ENCODE measurements around the gene SKIL. TPM values are rescaled to one million over a fixed set of nuclear protein-coding genes. Genes with fewer than 3 reads are reported as not detected.
"Not testable (repeated sequence)": the region's sequence is repeated elsewhere in the genome, so short reads cannot be mapped to it uniquely, and the experiment has no call there.

SKIL gene
- total RNA-seq, 1 donor from 2014 or later: 98.0 TPM

DNA sequence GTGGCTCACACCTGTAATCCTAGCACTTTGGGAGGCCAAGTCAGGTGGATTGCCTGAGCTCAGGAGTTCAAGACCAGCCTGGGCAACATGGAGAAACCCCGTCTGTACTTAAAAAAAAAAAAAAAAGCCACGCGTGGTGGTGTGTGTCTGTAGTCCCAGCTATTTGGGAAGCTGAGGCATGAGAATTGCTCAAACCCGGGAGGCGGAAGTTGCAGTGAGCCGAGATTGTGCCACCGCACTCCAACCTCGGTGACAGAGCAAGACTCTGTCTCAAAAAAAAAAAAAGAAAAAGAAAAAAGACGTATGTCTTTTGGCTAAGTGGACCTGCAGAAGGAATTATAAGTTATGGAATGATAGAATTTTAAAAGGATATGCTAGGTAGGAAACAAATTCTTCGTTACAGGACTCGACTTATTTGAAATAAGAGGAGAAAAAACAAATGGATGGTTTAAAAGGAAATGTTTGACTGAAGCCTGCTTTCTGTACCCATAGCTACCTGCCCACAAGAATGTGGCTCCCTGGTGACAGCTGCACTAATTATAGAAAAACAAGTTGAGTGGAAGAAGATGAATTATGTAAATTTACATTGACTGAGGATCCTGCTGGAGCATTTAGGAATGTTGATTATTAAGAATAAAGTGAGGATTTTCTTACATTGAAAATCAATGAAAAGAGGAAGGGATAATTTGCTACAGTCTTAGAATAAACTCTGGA lies 36.0 kb upstream of the SKIL start:
- H3K27me3 Mint-ChIP-seq: no peaks in the 10 kb centered on the region
- H3K9me3 Mint-ChIP-seq (ENCODE audit: low read depth): peaks cover under 1% of the 10 kb centered on the region
- H3K4me1 Mint-ChIP-seq (ENCODE audit: low read depth): peaks cover 46% of the 10 kb centered on the region

DNA sequence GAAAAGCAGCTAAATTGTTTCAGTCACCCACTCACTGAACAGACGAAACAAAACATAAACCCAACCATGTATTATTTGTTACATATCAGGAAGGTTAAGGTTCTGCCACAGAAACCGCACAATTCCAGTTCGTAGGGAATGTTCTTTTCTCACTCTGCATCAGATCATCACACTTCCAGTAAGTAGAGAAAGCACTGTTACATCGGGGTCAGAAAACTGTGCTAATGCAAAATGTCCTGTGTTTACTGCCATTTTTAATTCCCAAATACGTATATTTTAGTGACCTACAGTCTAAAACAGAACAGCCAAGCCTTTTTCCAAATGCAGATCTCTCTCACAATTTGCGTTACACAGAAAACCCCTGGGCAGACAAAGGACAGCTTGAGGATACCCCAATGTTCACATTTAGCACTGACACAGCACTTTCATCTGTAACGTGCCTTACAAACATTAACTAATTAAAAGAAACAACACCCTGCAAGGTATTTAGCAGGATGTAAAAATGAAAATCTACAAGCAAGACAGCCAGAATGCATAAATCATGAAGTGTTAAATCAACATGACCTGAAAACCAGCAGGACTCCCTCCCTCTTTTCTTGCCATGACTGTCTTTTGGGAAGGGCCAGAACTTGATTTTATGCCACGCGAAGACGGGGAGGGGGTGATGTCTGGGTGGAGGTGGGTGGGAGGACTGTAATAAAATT lies 34.8 kb upstream of the SKIL start:
- DNase-seq (ENCODE audit: low spot score, unreplicated experiment): no peak
- TF ChIP-seq, protein P1, sequence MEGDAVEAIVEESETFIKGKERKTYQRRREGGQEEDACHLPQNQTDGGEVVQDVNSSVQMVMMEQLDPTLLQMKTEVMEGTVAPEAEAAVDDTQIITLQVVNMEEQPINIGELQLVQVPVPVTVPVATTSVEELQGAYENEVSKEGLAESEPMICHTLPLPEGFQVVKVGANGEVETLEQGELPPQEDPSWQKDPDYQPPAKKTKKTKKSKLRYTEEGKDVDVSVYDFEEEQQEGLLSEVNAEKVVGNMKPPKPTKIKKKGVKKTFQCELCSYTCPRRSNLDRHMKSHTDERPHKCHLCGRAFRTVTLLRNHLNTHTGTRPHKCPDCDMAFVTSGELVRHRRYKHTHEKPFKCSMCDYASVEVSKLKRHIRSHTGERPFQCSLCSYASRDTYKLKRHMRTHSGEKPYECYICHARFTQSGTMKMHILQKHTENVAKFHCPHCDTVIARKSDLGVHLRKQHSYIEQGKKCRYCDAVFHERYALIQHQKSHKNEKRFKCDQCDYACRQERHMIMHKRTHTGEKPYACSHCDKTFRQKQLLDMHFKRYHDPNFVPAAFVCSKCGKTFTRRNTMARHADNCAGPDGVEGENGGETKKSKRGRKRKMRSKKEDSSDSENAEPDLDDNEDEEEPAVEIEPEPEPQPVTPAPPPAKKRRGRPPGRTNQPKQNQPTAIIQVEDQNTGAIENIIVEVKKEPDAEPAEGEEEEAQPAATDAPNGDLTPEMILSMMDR (IDR thresholded peaks at IDR 0.05; ENCODE audit: unreplicated experiment): no peak
- Mint-ChIP-seq H3K9me3 (ENCODE audit: low read depth) (peaks cover 5% of the 10 kb centered on the region), H3K27me3 (no peaks in the 10 kb centered on the region), H3K4me1 (ENCODE audit: low read depth) (peaks cover 45% of the 10 kb centered on the region), H3K27ac (peak overlapping the region; percentile 93), H3K4me3 (ENCODE audit: low read depth) (no peak overlapping the region), H3K36me3 (ENCODE audit: insufficient read depth) (peaks cover 4% of the 10 kb centered on the region)

More for the DNA sequence above, 36.0 kb upstream of the SKIL start:
- peak overlapping the region; percentile 93 for H3K27ac Mint-ChIP-seq
- DNase-seq (ENCODE audit: low spot score, unreplicated experiment): no peak
- H3K36me3 Mint-ChIP-seq (ENCODE audit: insufficient read depth): peaks cover 2% of the 10 kb centered on the region
- TF ChIP-seq, protein P1 (IDR thresholded peaks at IDR 0.05; ENCODE audit: unreplicated experiment): no peak
- no peak overlapping the region for H3K4me3 Mint-ChIP-seq (ENCODE audit: low read depth)

DNA sequence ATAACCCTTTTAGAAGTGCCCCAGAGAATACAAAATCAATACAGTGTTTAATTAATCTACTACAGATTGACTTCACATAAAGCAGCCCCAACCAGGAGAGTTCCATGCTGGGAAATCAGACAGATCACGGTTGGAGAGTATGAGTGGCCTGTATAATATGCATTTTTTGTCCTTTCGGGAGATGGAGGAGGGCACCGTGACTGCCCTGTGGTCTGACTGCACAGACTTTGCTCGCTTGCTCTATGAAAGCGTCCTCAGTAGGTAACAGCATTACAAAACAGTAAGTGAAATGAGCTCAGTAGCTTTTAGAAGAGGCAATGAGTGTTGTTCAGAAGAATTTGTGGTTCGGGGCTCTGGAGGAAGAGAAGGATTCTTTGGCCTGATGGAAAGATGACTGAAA lies 34.2 kb upstream of the SKIL start:
- Mint-ChIP-seq H3K4me3 (ENCODE audit: low read depth) (no peak overlapping the region), H3K9me3 (ENCODE audit: low read depth) (peaks cover 7% of the 10 kb centered on the region), H3K27me3 (no peaks in the 10 kb centered on the region), H3K36me3 (ENCODE audit: insufficient read depth) (peaks cover 5% of the 10 kb centered on the region), H3K27ac (peak overlapping the region; percentile 93), H3K4me1 (ENCODE audit: low read depth) (peaks cover 41% of the 10 kb centered on the region)
- TF ChIP-seq, protein P1 (IDR thresholded peaks at IDR 0.05; ENCODE audit: unreplicated experiment): no peak
- no peak for DNase-seq (ENCODE audit: low spot score, unreplicated experiment)

DNA sequence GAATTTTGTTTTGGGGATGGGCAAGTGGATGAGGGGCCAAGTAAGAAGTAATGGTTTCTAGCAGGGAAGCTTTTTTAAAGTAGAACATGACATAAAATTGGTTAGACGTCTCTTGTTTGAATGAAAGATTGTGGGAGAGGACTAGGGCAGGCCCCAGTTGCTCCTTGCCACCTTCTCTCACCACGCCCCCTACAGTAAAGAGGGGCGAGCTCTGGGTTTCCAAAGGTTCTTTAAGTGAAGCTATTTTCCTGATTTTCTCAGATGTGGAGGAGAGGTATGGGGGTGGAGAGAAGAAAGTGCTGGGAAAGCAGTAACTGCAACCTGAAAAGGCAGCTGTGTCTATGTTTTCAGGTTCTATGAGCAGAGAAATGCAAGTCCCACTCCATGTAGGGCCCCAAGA lies 32.6 kb upstream of the SKIL start:
- Mint-ChIP-seq H3K4me3 (ENCODE audit: low read depth) (no peak overlapping the region), H3K9me3 (ENCODE audit: low read depth) (peaks cover 9% of the 10 kb centered on the region), H3K36me3 (ENCODE audit: insufficient read depth) (peaks cover 7% of the 10 kb centered on the region), H3K27me3 (no peaks in the 10 kb centered on the region), H3K27ac (no peak overlapping the region), H3K4me1 (ENCODE audit: low read depth) (peaks cover 35% of the 10 kb centered on the region)
- no peak for DNase-seq (ENCODE audit: low spot score, unreplicated experiment)
- TF ChIP-seq, protein P1 (IDR thresholded peaks at IDR 0.05; ENCODE audit: unreplicated experiment): no peak

DNA sequence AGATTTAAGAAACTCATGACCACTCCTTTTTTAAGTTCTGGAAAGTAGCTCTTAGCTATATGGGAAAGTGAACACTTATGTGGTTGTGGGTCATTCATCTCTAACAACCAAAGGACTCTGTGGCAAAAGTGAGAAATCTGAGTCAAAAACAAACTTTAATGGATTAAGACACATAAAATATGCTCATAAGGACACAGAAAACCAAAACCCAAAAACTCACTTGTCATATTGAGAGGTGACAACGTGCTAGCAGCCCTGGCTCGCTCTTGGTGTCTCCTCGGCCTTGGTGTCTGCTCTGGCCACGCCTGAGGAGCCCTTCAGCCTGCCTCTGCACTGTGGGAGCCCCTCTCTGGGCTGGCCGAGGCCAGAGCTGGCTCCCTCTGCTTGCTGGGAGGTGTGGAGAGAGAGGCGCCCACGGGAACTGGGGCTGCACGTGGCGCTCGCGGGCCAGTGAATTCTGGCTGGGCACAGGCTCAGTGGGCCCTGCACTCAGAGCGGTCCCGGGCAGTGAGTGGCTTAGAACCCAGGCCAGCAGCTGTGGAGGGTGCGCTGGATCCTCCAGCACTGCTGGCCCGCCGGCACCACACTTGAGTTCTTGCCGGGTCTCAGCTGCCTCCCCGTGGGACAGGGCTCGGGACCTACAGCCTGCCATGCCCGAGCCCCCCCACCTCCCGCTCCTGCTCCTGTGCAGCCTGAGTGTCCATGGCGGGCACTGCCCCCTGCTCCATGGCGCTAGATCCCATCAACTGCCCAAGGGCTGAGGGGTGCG lies 30.3 kb upstream of the SKIL start:
- Mint-ChIP-seq H3K27ac (no peak overlapping the region), H3K27me3 (no peaks in the 10 kb centered on the region), H3K36me3 (ENCODE audit: insufficient read depth) (peaks cover 7% of the 10 kb centered on the region), H3K9me3 (ENCODE audit: low read depth) (peaks cover 9% of the 10 kb centered on the region), H3K4me1 (ENCODE audit: low read depth) (peaks cover 29% of the 10 kb centered on the region), H3K4me3 (ENCODE audit: low read depth) (no peak overlapping the region)
- no peak for DNase-seq (ENCODE audit: low spot score, unreplicated experiment)
- TF ChIP-seq, protein P1 (IDR thresholded peaks at IDR 0.05; ENCODE audit: unreplicated experiment): no peak

DNA sequence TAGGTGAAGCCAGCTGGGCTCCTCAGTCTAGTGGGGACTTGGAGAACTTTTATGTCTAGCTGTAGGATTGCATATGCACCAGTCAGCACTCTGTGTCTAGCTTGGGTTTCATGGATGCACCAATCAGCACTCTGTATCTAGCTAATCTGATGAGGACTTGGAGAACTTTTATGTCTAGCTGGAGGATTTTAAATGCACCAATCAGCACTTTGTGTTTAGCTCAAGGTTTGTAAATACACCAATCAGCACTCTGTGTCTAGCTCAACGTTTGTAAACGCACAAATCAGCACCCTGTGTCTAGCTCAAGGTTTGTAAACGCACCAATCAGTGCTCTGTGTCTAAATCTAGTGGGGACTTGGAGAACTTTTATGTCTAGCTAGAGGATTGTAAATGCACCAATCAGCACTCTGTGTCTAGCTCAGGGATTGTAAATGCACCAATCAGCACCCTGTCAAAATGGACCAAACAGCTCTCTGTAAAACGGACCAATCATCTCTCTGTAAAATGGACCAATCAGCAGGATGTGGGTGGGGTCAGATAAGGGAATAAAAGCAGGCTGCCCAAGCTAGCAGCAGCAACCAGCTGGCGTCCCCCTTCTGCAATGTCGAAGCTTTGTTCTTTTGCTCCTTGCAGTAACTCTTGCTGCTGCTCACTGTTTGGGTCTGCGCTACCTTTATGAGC lies 29.5 kb upstream of the SKIL start:
- not testable (repeated sequence) for H3K27me3 Mint-ChIP-seq; H3K4me3 Mint-ChIP-seq (ENCODE audit: low read depth); H3K36me3 Mint-ChIP-seq (ENCODE audit: insufficient read depth); DNase-seq (ENCODE audit: low spot score, unreplicated experiment)
- H3K9me3 Mint-ChIP-seq (ENCODE audit: low read depth): peaks cover 13% of the 10 kb centered on the region
- peaks cover 23% of the 10 kb centered on the region for H3K4me1 Mint-ChIP-seq (ENCODE audit: low read depth)
- peak overlapping the region; percentile 80 for H3K27ac Mint-ChIP-seq
